Psoas muscle (tissue), 8 donors: ENCODE measurements around the gene TBC1D5. TPM values are rescaled to one million over a fixed set of nuclear protein-coding genes. Genes with fewer than 3 reads are reported as not detected.

Experiments used
- ATAC-seq, 4 donors: fragments of 200-7000 bp; cut with Tn5 transposase; one replicate each; pipeline ENCODE4 v1.9.1; 2020; ENCODE audit warnings: moderate library complexity in 3 of 4, mild to moderate bottlenecking in 2 of 4
- DNase-seq, 2 donors: peaks; one replicate each; pipeline ENCODE4 v3.0.0-alpha.2; 2020
- H3K27ac ChIP-seq: fragments of 200-600 bp; one replicate; pipeline ENCODE4 v1.8.0; 2022
- H3K27me3 ChIP-seq, 3 donors: fragments of 200-600 bp in 1 of 3; one replicate each; pipeline versions ENCODE4 v1.6.1 to v1.8.0; 2013 to 2022; ENCODE audit warnings: low read length in 2 of 3, mild to moderate bottlenecking in 2 of 3, moderate library complexity in 1 of 3; ENCODE audit not compliant: insufficient read depth in 3 of 3
- H3K36me3 ChIP-seq, 2 donors: fragments of 200-600 bp in 1 of 2; one replicate each; pipeline versions ENCODE4 v1.6.1 to v1.8.0; 2013 to 2022; ENCODE audit warnings: low read depth in 1 of 2, mild to moderate bottlenecking in 1 of 2, moderate library complexity in 1 of 2; ENCODE audit not compliant: insufficient read depth in 1 of 2
- H3K4me1 ChIP-seq: fragments of 200-600 bp; one replicate; pipeline ENCODE4 v1.8.0; 2022
- H3K4me3 ChIP-seq: fragments of 200-600 bp; one replicate; pipeline ENCODE4 v1.8.0; 2022; ENCODE audit warnings: mild to moderate bottlenecking
- H3K9me3 ChIP-seq: fragments of 200-600 bp; one replicate; pipeline ENCODE4 v1.8.0; 2022
- WGBS, 3 donors: extraction: QIAGEN DNeasy Blood & Tissue Kit; methylation state at CpG; one replicate each; pipeline versions ENCODE4 v1.1.6 to v1.1.7; 2013; 5-methylcytosine and 5-hydroxymethylcytosine counted together
- intact Hi-C, 2 donors: fragments of 100-400 bp; cut with DNase I; formaldehyde crosslinking; loops; one replicate each; pipeline versions ENCODE4 v1.11.0 to v1.14.2; 2022
- polyA plus RNA-seq, 3 donors: library from polyadenylated mRNA; stranded (reverse); fragments of 200-250 nt; gene quantifications; one replicate each; pipeline ENCODE4 v1.2.3, GENCODE V29; 2013
- total RNA-seq, 4 donors: library from RNA; stranded (reverse); fragmentation: NEBNext Ultra II Directional in 2 of 4; extraction: Animal tissue kit (Norgen Biotek cat#: 25700) in 2 of 4; gene quantifications; one replicate each; pipeline versions ENCODE4 v1.2.1 to v1.2.4, GENCODE V29; 2021 to 2023
- TF ChIP-seq, protein P1 (sequence below): fragments of 200-600 bp; IDR thresholded peaks from one replicate; pipeline ENCODE4 v1.8.0; 2022; ENCODE audit warnings: antibody characterized with exemption
- donor health status: healthy with polysubstance abuse.
- donor health status: DM: no; HTN: no; CAD: no; lungs with moderate emphysema.
- donor health status: Bipolar disorder and iron deficiency.
- donor health status: healthy.
- donor health status: DM: yes; HTN: yes; CAD: no.
- donor health status: DM: no; HTN: no; CAD: no.
- donor health status: DM: no; HTN: no; CAD: no.
- donor health status: DM: yes; HTN: yes; CAD: no.

The TBC1D5 gene
- total and polyA plus RNA-seq, 7 donors: 4.3 to 20.4 (median 13.3) TPM

DNA sequence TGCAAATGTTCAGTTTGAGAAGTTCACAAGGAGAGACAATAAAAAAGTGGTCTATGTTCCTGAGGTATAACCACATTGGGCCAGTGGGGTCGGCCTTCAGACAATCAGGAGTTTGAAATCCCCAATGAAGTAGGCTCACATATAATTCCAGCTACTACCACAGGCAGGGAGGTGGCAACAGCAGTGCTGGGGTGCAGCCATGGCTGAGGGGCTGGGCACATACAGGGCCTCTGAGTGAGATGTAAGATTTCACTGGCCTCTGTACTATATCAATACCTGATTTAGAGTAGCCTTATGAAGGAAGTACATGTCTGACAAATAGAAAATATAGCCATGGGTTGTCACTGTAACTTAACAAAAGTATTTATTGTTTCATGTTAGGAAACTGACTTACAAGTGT lies 402.2 kb downstream of the TBC1D5 start:
- TF ChIP-seq, protein P1, sequence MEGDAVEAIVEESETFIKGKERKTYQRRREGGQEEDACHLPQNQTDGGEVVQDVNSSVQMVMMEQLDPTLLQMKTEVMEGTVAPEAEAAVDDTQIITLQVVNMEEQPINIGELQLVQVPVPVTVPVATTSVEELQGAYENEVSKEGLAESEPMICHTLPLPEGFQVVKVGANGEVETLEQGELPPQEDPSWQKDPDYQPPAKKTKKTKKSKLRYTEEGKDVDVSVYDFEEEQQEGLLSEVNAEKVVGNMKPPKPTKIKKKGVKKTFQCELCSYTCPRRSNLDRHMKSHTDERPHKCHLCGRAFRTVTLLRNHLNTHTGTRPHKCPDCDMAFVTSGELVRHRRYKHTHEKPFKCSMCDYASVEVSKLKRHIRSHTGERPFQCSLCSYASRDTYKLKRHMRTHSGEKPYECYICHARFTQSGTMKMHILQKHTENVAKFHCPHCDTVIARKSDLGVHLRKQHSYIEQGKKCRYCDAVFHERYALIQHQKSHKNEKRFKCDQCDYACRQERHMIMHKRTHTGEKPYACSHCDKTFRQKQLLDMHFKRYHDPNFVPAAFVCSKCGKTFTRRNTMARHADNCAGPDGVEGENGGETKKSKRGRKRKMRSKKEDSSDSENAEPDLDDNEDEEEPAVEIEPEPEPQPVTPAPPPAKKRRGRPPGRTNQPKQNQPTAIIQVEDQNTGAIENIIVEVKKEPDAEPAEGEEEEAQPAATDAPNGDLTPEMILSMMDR: no peak
- intact Hi-C loops: no loop called here
- Histone ChIP-seq H3K27me3 (no peaks in the 10 kb centered on the region), H3K36me3 (no peaks in the 10 kb centered on the region), H3K4me3 (no peak overlapping the region), H3K9me3 (no peaks in the 10 kb centered on the region), H3K27ac (no peak overlapping the region), H3K4me1 (peaks cover 6% of the 10 kb centered on the region)
- ATAC-seq (no peak), DNase-seq (no peak)
- 93 to 100% (median 100%) methylated on average over 1 of the region's 1 CpG for WGBS, 3 donors

DNA sequence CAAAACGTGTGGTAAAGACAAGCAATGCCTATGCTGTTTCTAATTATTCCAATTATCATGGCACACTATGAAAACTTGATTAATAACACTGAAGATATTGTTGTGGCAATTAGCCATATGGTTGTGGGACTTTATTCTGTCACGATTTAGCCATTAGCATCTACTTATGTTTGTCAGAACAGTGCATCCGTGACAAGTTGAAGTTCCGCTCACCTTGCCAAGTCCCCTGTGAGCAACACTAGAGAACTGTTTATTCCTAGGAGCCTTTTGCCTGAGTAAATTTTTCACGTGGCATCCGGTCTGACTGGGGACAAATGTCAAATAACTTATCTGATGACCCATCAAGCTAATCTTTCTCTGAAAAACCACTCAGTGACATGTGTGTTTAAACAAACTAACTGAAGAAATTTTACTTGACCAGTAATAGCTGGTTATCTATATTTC lies 403.3 kb downstream of the TBC1D5 start:
- TF ChIP-seq, protein P1: no peak
- intact Hi-C loops: no loop called here
- H3K36me3 ChIP-seq: no peaks in the 10 kb centered on the region
- DNase-seq (no peak), ATAC-seq (no peak)
- no peak overlapping the region for H3K27ac ChIP-seq
- WGBS, 3 donors: 49 to 69% (median 52%) methylated on average over 6 of the region's 6 CpGs
- peaks cover 6% of the 10 kb centered on the region for H3K4me1 ChIP-seq
- H3K4me3 ChIP-seq: no peak overlapping the region
- no peaks in the 10 kb centered on the region for H3K27me3 ChIP-seq
- no peaks in the 10 kb centered on the region for H3K9me3 ChIP-seq

DNA sequence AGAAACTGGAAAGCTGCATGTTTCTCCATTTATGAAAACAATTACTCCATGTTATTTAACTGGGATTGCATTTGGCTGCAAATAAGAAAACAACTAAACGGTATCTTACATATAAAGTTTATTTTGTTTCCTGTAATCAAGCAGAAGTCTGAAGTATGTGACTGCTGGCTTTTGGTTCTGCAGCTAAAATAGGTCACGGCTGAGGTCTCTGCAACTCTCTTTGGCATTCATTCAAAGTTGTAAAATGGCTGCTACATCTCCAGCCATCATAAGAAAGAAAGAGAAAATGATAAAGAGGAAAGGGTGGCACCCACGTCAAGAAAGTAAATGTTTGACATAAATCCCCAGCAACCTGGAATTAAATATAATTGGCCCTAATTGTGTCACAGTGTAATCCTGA lies 406.1 kb downstream of the TBC1D5 start:
- ATAC-seq: no peak
- TF ChIP-seq, protein P1: no peak
- 16 to 36% (median 21%) methylated on average over 3 of the region's 3 CpGs for WGBS, 3 donors
- no peaks in the 10 kb centered on the region for H3K9me3 ChIP-seq
- H3K36me3 ChIP-seq: no peaks in the 10 kb centered on the region
- no peak for DNase-seq
- intact Hi-C loops: no loop called here
- no peak overlapping the region for H3K27ac ChIP-seq
- H3K4me3 ChIP-seq: no peak overlapping the region
- H3K4me1 ChIP-seq: peaks cover 6% of the 10 kb centered on the region
- no peaks in the 10 kb centered on the region for H3K27me3 ChIP-seq

DNA sequence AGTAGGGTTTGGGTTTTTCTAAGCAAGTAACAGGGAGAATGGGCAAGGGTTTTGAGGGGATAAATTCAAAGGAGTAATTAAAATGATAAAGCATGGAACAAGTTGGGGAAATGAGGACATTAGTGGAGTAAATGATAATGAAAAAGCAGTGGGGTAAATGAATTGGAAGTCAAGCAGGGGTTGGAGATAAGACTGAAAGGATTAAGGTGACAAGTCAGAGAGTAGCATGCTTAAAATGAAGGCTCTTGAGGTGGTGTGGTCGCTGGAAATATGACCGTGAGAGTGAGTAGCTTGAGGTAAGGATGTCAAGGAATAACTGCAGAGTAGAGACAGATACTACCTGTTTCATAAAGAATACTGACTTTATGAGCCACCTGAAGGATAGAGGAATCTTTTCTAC lies 408.5 kb downstream of the TBC1D5 start:
- intact Hi-C loops: no loop called here

DNA sequence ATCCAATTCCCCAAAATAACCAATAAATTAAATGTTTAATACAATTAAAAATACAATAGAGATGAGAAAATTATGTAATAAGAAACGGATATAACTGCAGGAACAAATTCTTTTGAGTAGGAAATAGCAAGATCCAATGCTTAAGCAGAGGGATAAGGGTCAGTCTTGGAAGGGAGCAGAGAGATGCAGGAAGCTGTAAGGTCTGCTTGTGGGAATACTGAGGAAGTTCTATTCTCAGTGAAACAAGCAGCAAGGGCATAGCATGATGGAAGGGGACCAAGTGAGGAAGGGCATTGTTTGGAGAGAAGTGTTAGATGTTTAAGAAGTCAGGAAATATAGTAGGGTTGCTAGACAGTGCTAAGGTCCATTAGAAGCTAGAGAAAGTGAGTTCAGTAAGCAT lies 409.0 kb downstream of the TBC1D5 start:
- Histone ChIP-seq H3K36me3 (no peaks in the 10 kb centered on the region), H3K4me1 (peaks cover 6% of the 10 kb centered on the region), H3K27ac (no peak overlapping the region), H3K9me3 (no peaks in the 10 kb centered on the region), H3K27me3 (no peaks in the 10 kb centered on the region), H3K4me3 (no peak overlapping the region)
- DNase-seq (no peak), ATAC-seq (no peak)
- intact Hi-C loops: no loop called here
- TF ChIP-seq, protein P1: no peak
- WGBS, 3 donors: 65 to 72% (median 69%) methylated on average over 1 of the region's 1 CpG

More for the DNA sequence above, 408.5 kb downstream of the TBC1D5 start:
- Histone ChIP-seq H3K4me3 (no peak overlapping the region), H3K9me3 (no peaks in the 10 kb centered on the region), H3K27me3 (no peaks in the 10 kb centered on the region), H3K4me1 (peaks cover 6% of the 10 kb centered on the region), H3K36me3 (no peaks in the 10 kb centered on the region), H3K27ac (no peak overlapping the region)
- 88 to 96% (median 91%) methylated on average over 2 of the region's 2 CpGs for WGBS, 3 donors
- TF ChIP-seq, protein P1: no peak
- DNase-seq (no peak), ATAC-seq (no peak)
